Stimulated activated CD8-positive, alpha-beta memory T cell treated with anti-CD3 and anti-CD28 coated beads, Interleukin-15, amount 100 ng/mL, for 24 hours (primary cell): ENCODE measurements around the gene ASCC1.

Experiments
- DNase-seq: peaks from one replicate; pipeline ENCODE4 v3.0.0-alpha.2; 2020; ENCODE audit warnings: low read depth

The ASCC1 gene

DNA sequence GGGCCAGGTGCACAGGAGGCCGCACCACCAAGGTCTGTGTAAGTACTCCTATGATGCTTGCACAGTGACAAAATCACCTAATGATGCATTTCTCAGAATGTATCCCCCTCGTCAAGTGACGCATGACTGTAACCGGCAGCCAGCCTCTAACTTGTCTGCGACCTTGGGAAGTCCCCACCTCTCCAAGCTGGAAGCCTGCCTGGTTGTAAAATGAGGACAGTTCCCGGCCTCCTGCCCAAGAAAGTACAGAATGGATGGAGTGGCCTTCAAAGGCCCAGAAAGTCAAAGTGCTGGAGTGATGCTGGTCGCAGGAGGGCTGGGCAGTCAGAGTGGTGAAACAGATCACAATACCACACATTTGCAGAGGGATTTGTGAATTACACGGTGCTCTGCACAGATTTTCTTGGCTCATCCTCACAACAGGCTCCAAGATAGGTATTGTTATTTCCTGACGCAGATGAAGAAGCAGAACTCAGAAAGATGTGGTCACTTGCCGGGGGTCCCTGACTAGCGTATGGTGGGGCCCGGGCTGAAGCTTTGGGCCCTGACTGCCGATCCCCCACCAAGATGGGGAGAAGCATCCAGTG lies 150.5 kb downstream of the ASCC1 start:
- DNase-seq = no peak

DNA sequence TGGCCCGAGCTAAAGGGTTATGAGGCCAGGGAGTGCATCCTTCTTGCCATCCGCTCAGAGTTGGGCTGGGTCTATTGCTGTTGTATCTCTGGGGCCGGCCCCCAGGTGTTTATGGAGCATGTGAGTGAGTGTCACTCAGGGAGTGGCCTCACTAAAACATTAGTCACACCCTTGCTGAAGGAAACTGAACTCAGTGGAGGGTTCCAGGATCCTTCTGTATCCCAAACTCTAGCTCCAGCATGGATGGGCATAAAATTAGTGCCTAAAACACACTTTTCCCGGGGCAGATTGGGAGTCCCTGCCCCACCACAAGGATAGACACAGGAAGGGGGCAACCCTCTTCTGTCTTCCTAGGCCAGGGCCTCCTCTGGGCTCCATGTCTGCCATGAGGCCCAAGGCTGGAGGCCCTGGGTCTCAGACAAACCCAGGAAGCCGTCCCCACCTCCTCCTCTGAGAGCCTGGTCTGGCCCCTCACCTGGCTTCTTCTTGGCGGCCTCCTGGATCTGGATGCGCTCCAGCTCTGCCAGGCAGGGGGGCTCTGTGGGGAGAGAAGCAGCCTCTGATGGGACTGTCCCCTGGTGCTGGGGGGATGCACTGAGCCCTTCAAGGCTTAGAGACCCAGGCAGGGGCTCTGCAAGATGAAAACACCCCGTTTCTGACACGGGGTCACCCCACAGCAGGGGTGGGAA lies 152.2 kb downstream of the ASCC1 start:
- no peak for DNase-seq

DNA sequence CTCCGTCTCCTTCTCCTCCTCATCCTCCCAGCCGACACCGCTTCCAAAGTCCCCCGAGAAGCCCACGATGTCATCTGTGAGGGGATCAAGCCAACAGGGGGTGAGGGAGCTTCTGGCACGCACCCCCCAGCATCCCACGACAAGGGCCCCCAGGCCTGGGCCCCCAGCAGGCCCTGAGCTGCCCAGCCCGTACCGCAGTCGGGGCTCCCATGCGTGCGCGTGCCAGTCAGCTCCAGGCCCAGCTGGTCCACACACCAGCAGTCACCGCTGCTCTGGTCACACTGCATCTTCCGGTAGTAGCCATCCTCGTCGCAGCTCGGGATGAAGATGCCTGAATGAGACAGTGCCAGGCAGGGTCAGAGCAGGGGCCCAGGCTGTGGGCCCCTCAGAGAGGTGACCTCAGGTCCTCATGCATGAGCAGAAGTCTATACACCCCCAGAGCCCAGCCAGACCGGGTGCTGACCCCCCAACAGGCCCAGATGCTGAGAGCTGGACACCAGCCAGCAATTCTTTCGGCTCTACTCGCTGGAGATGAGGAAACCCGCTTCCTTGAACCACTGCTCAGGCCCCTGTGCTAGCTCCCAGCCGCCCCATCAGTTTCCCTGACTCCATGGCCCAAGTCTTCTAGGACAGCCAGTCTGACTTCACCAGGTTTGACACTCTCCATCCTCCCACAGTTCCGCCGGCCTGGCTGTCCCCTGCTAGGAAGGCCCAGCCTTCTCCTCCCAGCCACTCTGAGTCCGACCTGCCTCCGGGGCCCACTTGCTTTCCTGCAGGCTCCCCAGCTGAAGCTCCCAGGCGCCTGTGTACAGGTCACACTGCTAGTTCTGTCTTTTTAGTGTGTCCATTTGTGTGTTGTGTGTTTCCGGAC lies 153.0 kb downstream of the ASCC1 start:
- no peak for DNase-seq

DNA sequence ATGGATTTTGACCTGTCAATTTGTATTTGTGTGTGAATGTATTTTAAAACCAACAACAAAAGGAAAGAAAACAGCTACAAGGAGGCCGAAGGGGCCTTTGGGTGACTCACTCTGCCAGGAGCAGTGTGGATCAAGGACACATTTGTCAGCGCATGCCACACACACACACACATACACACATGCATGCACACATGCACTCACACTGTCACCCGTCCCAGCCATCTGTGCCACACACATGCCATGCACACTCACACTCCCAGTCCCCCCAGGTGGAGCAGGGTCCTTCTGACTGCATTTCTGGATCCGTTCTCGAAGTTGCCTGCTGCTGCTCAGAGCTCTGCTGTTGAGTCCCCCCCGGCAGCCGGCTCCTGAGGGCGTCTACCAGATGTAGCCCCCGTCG lies 153.7 kb downstream of the ASCC1 start:
- DNase-seq = no peak

DNA sequence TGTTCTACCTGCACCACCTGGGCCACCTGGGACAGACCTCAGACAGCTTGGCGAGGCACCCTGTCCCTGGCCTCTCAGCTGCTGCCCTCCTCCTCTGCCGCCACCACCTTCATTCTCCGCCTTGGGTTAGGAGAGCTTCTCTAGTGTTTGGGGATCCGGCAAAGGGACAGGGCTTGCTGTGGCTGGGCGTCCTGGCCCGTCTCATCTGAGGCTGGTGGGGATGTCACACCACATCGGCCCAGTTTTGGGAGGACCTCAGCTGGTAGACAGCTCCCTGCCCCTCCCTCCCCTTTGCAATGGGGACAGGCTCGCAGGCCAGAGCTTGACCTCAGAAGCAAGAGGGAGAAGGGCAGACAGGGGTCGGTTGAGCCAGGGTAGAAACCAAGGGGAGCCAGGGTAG lies 154.1 kb downstream of the ASCC1 start:
- no peak for DNase-seq

DNA sequence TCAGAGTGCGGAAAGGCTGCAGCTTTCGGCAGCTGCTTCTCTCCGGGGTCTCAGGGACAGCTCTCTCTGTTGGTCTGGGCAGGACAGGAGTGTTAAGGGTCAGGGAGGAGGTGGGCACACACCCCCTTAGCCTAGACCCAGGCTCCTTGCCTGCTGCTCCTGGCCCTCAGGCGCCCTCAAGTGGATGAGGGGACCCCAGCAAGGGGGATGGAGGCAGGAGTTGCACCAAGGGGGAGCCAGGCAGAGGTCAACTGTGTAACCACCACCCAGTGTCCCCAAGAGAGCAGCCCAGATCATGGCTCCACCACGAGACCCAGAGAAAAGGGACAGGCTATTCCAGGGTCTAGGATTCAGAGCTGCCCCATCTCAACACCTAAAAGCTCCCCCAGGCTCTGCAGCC lies 154.6 kb downstream of the ASCC1 start:
- DNase-seq = no peak

DNA sequence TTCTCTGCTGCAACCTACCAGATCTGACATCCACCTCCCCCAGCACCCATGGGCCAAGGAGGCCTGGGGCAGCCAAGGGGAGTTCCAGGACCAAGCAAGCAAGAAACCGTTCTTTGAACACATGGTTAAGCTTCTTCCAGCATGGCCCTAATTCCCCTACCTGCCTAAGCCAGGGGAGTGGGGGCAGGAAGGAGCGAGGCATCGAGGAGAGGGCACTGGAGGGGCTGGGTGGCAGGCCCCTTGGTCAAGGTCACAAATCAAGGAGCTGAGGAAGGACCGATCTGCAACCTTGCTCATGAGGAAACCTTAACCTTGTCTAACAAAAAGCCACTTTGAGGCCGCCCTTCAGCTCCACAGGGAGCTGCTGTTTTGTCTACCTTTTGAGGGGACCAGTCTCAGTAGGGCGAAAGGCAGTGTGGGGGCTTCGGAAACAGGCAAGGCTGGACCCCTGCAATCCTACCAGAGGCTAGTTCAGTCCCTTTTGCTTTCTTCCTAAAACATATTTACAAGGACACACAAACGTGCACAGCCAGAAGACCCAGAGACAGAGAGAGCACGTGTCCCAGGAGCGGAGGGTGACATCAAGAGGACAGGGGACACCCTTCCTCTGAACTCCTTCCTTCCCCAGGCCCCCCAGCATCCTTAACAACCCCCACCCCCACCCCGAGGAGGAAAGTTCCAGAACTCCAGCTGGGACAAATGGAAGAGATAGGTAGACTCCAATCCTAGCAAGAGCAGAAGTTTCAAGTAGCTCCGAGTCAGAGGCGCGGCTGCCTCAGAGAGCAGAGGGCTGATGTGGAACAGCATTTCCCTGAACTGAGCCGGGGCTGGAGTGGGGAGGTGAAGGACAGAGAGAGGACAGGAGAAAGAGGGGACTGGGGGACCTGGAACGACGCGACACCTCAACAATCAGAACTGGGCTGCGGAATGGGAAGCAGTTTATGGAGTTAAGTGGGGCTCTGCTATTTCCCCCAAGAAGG lies 155.9 kb downstream of the ASCC1 start:
- DNase-seq = no peak

DNA sequence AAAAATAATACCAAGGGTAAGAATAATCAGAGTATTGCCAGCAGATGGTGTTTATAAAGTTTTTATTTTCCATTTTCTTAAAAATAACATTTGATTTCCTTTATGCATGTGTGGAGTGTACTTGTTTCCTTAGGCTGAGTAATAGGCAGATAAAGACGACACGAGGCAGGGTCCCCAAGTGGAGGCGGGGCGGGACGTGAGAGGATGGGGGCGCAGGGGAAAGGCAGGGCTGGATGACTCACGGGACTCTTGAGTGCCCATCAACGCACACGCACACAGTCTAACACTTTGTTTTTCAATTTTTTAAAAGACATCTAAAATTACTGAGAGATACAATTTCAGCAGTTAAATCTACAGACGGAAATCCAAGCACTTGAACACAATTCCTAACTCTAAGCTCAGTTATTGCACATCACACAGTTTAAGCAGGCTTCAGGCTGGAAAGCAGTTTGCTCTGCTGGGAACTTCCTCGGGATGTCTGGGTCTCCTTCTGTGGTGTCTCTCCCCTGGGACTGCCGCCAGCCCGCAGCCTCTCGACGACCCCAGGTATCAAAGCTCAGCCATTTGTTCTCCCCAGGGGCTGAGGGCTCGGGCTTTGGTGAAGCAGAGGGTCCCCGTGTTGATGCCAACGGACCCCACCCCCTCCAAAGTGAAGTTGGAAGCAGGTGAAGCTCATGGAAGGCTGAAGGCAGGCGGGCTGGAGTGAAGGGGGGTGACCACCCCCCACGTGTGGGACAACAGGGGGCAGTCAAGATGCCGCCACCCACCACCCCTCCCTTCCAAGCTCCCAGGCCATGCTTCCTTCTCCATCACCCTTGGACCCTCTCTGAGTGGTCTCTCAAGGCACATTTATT lies 156.9 kb downstream of the ASCC1 start:
- DNase-seq = no peak

DNA sequence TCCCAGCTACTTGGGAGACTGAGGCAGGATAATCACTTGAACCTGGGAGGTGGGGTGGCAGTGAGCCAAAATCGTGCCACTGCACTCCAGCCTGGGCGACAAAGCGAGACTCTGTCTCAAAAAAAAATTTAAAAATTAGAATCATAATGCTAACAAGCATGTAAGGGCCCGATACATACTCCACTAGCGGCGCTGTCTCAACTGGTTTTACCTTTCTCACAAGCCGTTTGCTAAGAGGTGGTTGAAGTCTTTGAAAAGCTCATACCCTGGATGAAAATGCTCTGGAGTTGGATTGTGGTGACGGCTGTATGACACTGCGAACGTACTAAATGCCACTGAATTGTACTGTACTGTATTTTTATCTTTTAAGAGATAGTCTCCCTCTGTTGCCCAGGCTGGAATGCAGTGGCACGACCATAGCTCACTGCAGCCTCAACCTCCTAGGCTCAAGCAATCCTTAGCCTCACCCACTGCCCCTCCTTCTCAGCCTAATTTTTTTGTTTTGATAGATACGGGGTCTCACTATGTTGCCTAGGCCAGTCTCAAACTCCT lies 157.7 kb downstream of the ASCC1 start:
- no peak for DNase-seq

DNA sequence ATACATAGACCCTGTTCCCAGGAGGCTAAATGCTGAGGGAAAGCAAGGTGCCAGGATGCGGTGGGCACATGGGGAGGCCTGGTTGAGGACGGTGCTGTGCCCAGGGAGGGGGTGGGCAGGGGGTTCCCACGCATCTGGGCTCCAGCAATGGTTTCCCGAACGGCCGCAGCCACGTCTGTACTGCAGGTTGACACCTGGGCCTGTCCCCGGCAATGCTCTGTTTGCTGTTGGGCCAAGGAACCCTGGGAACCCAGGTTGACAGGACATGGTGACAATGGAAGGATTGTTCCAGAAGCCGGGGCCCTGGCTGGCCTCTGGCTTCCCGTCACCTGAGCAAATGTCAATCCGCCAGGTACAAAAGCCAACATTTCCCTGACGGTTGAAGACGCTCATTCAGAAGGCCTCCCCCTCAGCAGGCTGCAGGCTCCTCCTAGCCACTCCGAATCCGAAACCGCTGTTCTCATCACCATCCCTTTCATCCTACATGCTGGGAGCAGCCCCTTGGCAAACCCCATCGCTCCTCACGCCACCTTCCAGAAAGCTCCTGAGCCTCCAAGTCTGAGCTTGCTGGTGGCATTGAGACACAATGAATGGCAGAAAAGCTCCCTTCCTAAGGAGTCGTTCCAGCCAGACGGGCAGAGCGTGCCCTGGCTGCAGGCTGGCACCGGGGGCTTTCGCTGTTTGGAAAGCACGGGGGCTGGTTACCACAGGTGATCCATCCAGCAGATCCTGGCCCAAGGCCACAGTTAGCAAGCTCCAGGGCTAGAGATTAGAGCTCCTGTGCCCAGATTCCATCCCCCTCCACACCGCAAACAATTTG lies 158.9 kb downstream of the ASCC1 start:
- no peak for DNase-seq

DNA sequence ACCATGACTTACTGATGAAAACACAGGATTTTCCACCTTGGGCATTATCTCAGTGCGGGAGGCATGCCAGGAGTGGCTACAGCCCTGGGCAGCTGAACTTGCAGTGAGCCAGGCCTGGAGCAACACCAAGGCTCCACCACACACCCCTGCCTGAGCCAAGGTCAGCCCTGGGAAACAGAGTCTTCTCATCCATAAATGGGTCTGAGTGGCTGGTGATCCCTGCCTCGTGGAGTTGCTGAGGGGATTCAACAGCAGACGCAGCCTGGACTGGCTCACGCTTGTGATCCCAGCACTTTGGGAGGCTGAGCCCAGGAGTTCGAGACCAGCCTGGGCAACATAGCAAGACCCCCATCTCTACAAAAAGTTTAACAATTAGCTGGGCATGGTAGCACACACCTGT lies 160.0 kb downstream of the ASCC1 start:
- no peak for DNase-seq

DNA sequence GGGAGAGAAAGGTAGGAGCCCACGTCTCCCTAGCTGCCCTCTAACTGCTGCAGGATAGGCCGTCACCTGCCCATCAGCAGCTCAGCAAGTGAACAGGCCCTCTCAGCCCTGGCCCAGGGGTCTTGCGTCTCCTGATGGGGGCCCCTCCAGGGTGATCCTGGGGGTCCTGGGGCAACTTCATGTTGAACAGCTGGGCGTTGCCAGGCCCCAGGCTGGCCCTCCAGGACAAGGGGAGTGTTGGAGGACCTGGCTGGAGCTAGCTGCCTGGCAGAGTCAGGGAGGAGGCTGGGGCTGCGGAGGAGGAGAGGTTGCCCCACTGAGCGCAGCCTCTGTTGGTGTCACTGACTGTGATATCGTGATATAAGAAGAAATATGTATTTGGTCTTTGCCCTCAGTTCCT lies 162.4 kb downstream of the ASCC1 start:
- no peak for DNase-seq

DNA sequence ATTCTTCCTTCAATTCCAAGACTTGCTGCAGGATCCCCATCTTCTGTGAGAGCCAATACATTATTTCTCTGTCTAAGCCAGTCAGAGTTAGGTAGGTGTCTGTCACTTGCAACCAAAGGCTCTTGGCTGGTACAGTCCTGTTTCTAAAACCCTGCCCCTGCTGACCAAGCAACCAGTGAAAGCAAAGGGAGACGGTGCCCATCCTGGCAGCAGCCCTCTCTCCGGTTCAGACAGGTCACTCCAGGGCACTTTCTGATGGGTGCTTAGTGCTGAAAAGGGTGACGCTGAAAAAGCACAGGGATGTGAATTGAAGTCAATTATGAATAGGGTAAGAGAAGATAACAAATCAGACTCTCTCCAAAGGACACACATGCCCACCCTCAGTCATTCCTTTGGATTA lies 165.2 kb downstream of the ASCC1 start:
- no peak for DNase-seq

DNA sequence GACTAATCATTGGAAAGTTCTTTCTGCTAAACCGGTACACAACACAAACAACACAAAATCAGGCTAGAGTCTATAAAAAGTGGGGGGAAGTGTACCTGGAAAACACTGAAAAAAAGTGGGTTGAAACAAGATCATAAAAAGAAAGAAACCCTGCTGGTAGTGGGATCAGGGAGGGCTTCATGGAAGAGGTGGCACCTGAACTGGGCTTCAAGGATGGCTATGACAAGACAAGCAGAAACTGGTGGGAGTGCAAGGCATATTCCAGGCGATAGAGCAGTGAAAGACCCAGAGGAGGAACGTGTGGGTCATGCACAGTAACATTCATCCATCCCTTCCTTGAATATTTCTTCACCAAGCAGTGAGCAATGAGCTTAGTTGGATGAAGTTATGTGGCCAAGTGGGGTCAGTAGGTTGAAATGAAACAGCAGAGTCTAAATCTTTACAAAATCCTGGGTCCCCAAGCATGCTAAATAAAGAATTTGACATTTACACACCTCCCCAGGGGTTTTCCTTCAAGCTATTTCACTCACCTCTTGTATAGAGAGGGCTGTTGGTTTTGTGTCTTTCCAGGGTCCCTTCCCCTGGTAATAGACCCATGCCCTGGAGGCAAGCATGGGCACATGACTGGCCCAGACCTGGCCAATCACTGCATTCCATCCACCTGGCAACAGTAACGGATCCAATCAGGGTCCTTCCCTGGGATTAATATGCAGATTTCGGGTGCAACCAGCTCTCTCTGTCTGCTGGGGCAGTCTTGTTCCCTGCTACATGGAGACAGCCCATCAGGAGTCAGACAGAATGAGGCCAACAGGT lies 165.9 kb downstream of the ASCC1 start:
- DNase-seq = no peak

DNA sequence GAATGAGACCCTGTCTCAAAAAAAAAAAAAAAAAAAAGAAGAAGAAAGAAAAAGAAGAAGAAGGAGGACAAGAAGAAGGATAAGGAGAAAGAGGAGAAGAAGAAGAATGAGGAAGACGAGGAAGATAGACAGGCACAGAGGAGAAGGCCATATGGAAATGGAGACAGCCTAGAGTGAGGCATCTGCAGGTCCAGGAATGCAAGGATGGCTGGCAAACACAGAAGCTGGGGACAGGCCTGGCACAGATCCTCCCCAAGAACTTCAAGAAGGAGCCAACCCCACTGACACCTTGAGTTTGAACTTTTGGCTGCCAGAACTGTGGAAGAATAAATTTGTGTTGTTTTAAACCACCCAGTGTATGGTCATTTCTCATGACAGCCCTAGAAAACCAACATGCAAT lies 166.6 kb downstream of the ASCC1 start:
- DNase-seq = no peak

DNA sequence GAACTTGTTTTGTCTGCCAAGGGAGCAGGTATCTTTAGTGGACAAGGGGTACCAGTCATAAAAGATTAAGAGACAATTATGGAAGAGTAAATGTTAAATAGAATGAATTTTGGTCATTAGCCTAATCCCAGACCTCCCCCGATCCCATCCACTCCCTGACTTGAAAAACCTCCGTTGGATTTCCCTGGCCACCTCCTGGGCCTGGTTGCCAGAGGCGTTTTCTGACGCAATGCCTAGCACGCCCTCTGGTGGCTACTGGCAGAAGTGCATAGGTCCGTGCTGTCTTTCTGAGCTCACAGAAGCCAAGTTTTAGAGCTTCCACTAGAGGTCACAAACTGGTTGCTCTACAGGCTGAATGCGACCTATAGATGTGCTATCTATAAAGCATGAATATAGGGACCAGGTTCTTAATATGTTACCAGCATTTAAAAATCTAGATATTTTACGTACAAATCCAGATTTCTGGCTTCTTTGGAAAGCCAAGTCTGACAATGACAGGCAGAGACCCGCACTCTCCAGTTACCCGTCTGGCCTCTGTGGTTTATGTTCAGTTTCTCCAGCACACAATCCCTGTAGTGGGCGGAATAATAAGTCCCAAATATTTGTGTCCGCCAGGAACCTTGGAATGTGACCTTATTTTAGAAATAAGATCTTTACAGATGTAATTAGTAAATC lies 167.5 kb downstream of the ASCC1 start:
- peak; percentile 82 for DNase-seq
